Neural cell (in vitro differentiated cells): ENCODE data around the gene ZNF385D.

ENCODE experiments used
- CTCF ChIP-seq: fragments of 450-650 bp; IDR thresholded peaks from 2 replicates; pipeline ENCODE4 v1.5.1; 2014; ENCODE audit warnings: antibody characterized with exemption, mild to moderate bottlenecking, moderate library complexity; ENCODE audit not compliant: poor library complexity, severe bottlenecking
- SMC3 ChIP-seq: fragments of 450-650 bp; conservative IDR thresholded peaks from 2 replicates; pipeline ENCODE4 v1.6.1; 2014; ENCODE audit warnings: antibody characterized with exemption, mild to moderate bottlenecking, moderate library complexity; ENCODE audit not compliant: poor library complexity

DNA sequence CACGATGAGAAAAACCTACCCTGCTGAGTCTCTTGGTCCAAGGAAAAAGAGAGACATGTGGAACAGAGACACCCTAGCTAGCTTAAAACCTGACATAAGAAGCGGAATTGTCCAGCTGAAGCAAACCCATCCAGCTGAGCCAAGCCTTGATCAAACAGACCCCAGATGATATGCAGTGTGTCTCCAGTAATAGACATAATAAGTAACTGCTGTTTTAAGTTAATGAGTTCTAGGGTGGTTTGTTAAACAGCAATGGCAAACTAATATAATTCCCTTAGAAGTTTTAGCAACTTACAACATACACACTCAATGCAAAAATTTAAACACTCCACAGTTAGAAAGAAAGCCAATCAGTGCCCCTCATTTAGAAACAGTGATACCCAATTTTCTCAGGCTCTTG, 26.8 kb upstream of the ZNF385D start:
- no peak for TF ChIP-seq CTCF
- no peak for TF ChIP-seq SMC3
